C4-2B (cell line): ENCODE results near the gene SPTSSB.

ENCODE experiments used
- ZFX ChIP-seq: fragments of 450-650 bp; IDR thresholded peaks from 2 replicates; pipeline ENCODE4 v1.6.1; 2017
- TF ChIP-seq, protein P1 (sequence below): fragments of 450-650 bp; conservative IDR thresholded peaks from 2 replicates; pipeline ENCODE4 v1.5.1; 2017; ENCODE audit warnings: mild to moderate bottlenecking

GRCh38 chr3:161320837-161321236 lies 50.5 kb downstream of the SPTSSB start:
- TF ChIP-seq, protein P1, sequence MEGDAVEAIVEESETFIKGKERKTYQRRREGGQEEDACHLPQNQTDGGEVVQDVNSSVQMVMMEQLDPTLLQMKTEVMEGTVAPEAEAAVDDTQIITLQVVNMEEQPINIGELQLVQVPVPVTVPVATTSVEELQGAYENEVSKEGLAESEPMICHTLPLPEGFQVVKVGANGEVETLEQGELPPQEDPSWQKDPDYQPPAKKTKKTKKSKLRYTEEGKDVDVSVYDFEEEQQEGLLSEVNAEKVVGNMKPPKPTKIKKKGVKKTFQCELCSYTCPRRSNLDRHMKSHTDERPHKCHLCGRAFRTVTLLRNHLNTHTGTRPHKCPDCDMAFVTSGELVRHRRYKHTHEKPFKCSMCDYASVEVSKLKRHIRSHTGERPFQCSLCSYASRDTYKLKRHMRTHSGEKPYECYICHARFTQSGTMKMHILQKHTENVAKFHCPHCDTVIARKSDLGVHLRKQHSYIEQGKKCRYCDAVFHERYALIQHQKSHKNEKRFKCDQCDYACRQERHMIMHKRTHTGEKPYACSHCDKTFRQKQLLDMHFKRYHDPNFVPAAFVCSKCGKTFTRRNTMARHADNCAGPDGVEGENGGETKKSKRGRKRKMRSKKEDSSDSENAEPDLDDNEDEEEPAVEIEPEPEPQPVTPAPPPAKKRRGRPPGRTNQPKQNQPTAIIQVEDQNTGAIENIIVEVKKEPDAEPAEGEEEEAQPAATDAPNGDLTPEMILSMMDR = no peak
- TF ChIP-seq ZFX = no peak
